Keratinocyte (primary cell): Measurements from ENCODE around the gene LAMP2. TPM values are rescaled to one million over a fixed set of nuclear protein-coding genes. Genes with fewer than 3 reads are reported as not detected.

Experiments used
- DNase-seq: peaks from one replicate; pipeline ENCODE4 v3.0.0-alpha.2; 2011; ENCODE audit warnings: low read depth, missing footprints, low spot score
- FAIRE-seq: peaks from 2 replicates; lab custom pipeline; 2011; peaks lifted over from hg19 to GRCh38; lab: Jason Lieb, UNC
- H2AFZ ChIP-seq: 2 replicates; pipeline ENCODE4 v1.6.0; 2012; ENCODE audit warnings: low read length, control low read depth, inconsistent platforms; ENCODE audit not compliant: control insufficient read depth
- H3K27ac ChIP-seq: 2 replicates; pipeline ENCODE4 v1.5.1; 2011; ENCODE audit warnings: low read length; ENCODE audit not compliant: control insufficient read depth, insufficient read depth
- H3K27me3 ChIP-seq: 3 replicates; pipeline ENCODE4 v1.6.0; 2011; ENCODE audit warnings: low read length; ENCODE audit not compliant: control insufficient read depth, insufficient read depth; ENCODE audit errors: extremely low read depth
- H3K36me3 ChIP-seq, 2 experiments: 2 replicates in 1 of 2; 3 replicates in 1 of 2; pipeline ENCODE4 v1.5.1; 2011; ENCODE audit warnings: low read length in 2 of 2, mild to moderate bottlenecking in 1 of 2; ENCODE audit not compliant: control insufficient read depth in 2 of 2, insufficient read depth in 2 of 2; ENCODE audit errors: extremely low read depth in 1 of 2
- H3K4me1 ChIP-seq: 3 replicates; pipeline ENCODE4 v1.5.1; 2011; ENCODE audit warnings: low read length; ENCODE audit not compliant: control insufficient read depth, insufficient read depth; ENCODE audit errors: extremely low read depth
- H3K4me2 ChIP-seq: 3 replicates; pipeline ENCODE4 v1.6.0; 2011; ENCODE audit warnings: low read depth, low read length; ENCODE audit not compliant: control insufficient read depth, insufficient read depth; ENCODE audit errors: extremely low read depth
- H3K4me3 ChIP-seq, 3 experiments: fragments of 200-600 bp in 1 of 3; sonication (generic) in 1 of 3; 2 replicates in 2 of 3; 3 replicates in 1 of 3; pipeline ENCODE4 v1.5.1; 2011 to 2016; ENCODE audit warnings: low read length in 3 of 3, mild to moderate bottlenecking in 3 of 3, control low read depth in 2 of 3, inconsistent platforms in 1 of 3, low read depth in 1 of 3, mixed read lengths in 1 of 3, mixed run types in 1 of 3, moderate library complexity in 1 of 3; ENCODE audit not compliant: control insufficient read depth in 2 of 3, insufficient read depth in 2 of 3; ENCODE audit errors: extremely low read depth in 1 of 3
- H3K79me2 ChIP-seq: 2 replicates; pipeline ENCODE4 v1.6.0; 2012; ENCODE audit warnings: low read length; ENCODE audit not compliant: control insufficient read depth, insufficient read depth
- H3K9ac ChIP-seq: 3 replicates; pipeline ENCODE4 v1.6.0; 2011; ENCODE audit warnings: low read length; ENCODE audit not compliant: control insufficient read depth, insufficient read depth; ENCODE audit errors: extremely low read depth
- H3K9me1 ChIP-seq: 3 replicates; pipeline ENCODE4 v1.6.0; 2011; ENCODE audit warnings: low read length; ENCODE audit not compliant: control insufficient read depth, insufficient read depth; ENCODE audit errors: extremely low read depth
- H3K9me3 ChIP-seq: 2 replicates; pipeline ENCODE4 v1.5.1; 2012; ENCODE audit warnings: low read depth, low read length; ENCODE audit not compliant: control insufficient read depth
- H4K20me1 ChIP-seq: 3 replicates; pipeline ENCODE4 v1.6.0; 2011; ENCODE audit warnings: low read length; ENCODE audit not compliant: control insufficient read depth, insufficient read depth; ENCODE audit errors: extremely low read depth
- CTCF ChIP-seq, 3 experiments: IDR thresholded peaks in 1 of 3; conservative IDR thresholded peaks in 1 of 3; optimal IDR thresholded peaks in 1 of 3; 2 replicates in 2 of 3; 3 replicates in 1 of 3; pipeline versions ENCODE3 to v1.5.1; 2011; ENCODE audit warnings: low read length in 3 of 3, mild to moderate bottlenecking in 3 of 3, moderate library complexity in 2 of 3, control low read depth in 1 of 3, inconsistent platforms in 1 of 3; ENCODE audit not compliant: insufficient read depth in 2 of 3; ENCODE audit errors: extremely low read depth in 1 of 3
- EZH2 ChIP-seq: IDR thresholded peaks from one replicate; pipeline ENCODE4 v1.6.1; 2012; ENCODE audit warnings: inconsistent platforms, mild to moderate bottlenecking, low read length, moderate library complexity
- dilution Hi-C: fragments of 300-500 bp; cut with MboI; formaldehyde crosslinking; loops from one replicate; pipeline ENCODE4 v1.7.0; 2020; ENCODE audit warnings: low sequenced_read_pairs; ENCODE audit not compliant: extremely low pct_ligation_motif_present
- polyA plus RNA-seq, 5 experiments: library from polyadenylated mRNA; depleted of rRNA in 3 of 5; stranded (reverse) in 3 of 5; stranded (forward) in 1 of 5; unstranded in 1 of 5; fragments of >200 nt; gene quantifications; 1 replicate in 1 of 5; 2 replicates in 3 of 5; 3 replicates in 1 of 5; pipeline versions ENCODE4 v1.2.1 to v1.2.3, GENCODE V29; 2011 to 2012; ENCODE audit warnings: missing spikeins in 2 of 5, low read depth in 1 of 5, low replicate concordance in 1 of 5

Gene LAMP2
- polyA plus RNA-seq, 1 donor (not counting 4 experiments of a cell fraction or from before 2014, with no cell fraction given) = 200 TPM

DNA sequence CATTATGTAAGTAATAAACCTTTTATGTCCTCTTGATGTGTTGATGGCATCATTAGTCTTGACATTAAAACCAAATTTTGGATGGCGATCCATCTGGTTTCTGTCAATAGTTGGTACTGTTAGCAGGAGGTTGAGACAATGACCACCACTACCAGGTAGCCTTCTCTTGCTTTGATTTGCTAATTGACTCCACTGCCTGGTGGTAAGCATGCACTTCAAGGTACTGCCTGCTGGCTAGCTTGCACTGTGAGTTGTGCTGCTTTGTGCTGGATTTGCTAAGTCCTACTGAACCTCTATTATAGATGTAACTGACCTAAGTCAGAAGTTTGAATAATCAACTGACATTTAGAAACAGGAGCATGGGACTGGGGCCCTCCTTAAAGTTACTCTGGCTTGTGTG lies 60.9 kb downstream of the LAMP2 start:
- dilution Hi-C loops = no loop called here
- FAIRE-seq = no peak
- no peaks in the 10 kb centered on the region for H3K9me3 ChIP-seq

GRCh38 chrX:120406638-120407037 lies 62.5 kb downstream of the LAMP2 start:
- Histone ChIP-seq H3K36me3 (no peaks in the 10 kb centered on the region), H3K4me3 (no peak overlapping the region), H3K79me2 (no peaks in the 10 kb centered on the region), H3K4me2 (no peak overlapping the region), H3K9ac (no peak overlapping the region), H3K27ac (no peak overlapping the region), H3K27me3 (no peaks in the 10 kb centered on the region), H3K9me3 (no peaks in the 10 kb centered on the region), H4K20me1 (no peaks in the 10 kb centered on the region), H3K4me1 (no peaks in the 10 kb centered on the region), H2AFZ (no peak overlapping the region), H3K9me1 (no peaks in the 10 kb centered on the region)
- no peak for TF ChIP-seq EZH2
- TF ChIP-seq CTCF (optimal IDR thresholded peaks at IDR 0.05 in 1 of 3, IDR thresholded peaks at IDR 0.05 in 1 of 3, conservative IDR thresholded peaks at IDR 0.05 in 1 of 3; ENCODE audit: extremely low read depth in 1 of 3, insufficient read depth in 2 of 3, low read length in 3 of 3) = no peak
- dilution Hi-C loops = no loop called here
- FAIRE-seq (no peak), DNase-seq (no peak)

More for the DNA sequence above, 60.9 kb downstream of the LAMP2 start:
- Histone ChIP-seq H3K27ac (no peak overlapping the region), H2AFZ (no peak overlapping the region), H3K9me1 (no peaks in the 10 kb centered on the region), H3K4me3 (no peak overlapping the region), H4K20me1 (no peaks in the 10 kb centered on the region), H3K36me3 (no peaks in the 10 kb centered on the region), H3K9ac (no peak overlapping the region), H3K27me3 (no peaks in the 10 kb centered on the region), H3K4me2 (no peak overlapping the region), H3K4me1 (no peaks in the 10 kb centered on the region), H3K79me2 (no peaks in the 10 kb centered on the region)
- TF ChIP-seq EZH2 (no peak), CTCF (optimal IDR thresholded peaks at IDR 0.05 in 1 of 3, IDR thresholded peaks at IDR 0.05 in 1 of 3, conservative IDR thresholded peaks at IDR 0.05 in 1 of 3; ENCODE audit: extremely low read depth in 1 of 3, insufficient read depth in 2 of 3, low read length in 3 of 3) (no peak)
- no peak for DNase-seq
